NCI-H1048 (cell line): Measurements from ENCODE around the gene C3orf18.
"Not testable (repeated sequence)": the region's sequence is repeated elsewhere in the genome, so short reads cannot be mapped to it uniquely, and the experiment has no call there.

Experiments used
- DNase-seq: peaks from one replicate; lab custom pipeline; 2025; lab: John Stamatoyannopoulos, UW

C3orf18 gene

GRCh38 chr3:50523279-50523811, 44.2 kb downstream of the C3orf18 start:
- no peak for DNase-seq

- DNase-seq: no peak
Measured at GRCh38 chr3:50521572-50521971, 46.0 kb downstream of the C3orf18 start.

- no peak for DNase-seq
Measured at GRCh38 chr3:50520849-50521248, 46.7 kb downstream of the C3orf18 start.

- no peak for DNase-seq
Measured at GRCh38 chr3:50519471-50520089, 48.0 kb downstream of the C3orf18 start.

GRCh38 chr3:50518436-50518835, 49.1 kb downstream of the C3orf18 start:
- DNase-seq: no peak

- DNase-seq: no peak
Measured at GRCh38 chr3:50517721-50518206, 49.8 kb downstream of the C3orf18 start.

- DNase-seq: no peak
Measured at GRCh38 chr3:50516440-50516871, 51.1 kb downstream of the C3orf18 start.

GRCh38 chr3:50515565-50516439, 51.7 kb downstream of the C3orf18 start:
- no peak for DNase-seq

GRCh38 chr3:50512908-50513307, 54.6 kb downstream of the C3orf18 start:
- DNase-seq: not testable (repeated sequence)

- no peak for DNase-seq
Measured at GRCh38 chr3:50512131-50512530, 55.4 kb downstream of the C3orf18 start.

- no peak for DNase-seq
Measured at GRCh38 chr3:50510325-50510724, 57.2 kb downstream of the C3orf18 start.

- no peak for DNase-seq
Measured at GRCh38 chr3:50509715-50510114, 57.8 kb downstream of the C3orf18 start.

- no peak for DNase-seq
Measured at GRCh38 chr3:50508821-50509220, 58.7 kb downstream of the C3orf18 start.
